IPS-11a (cell line): Measurements from ENCODE around the gene ARID5A.

Source experiments
- H3K4me3 ChIP-seq: one replicate; pipeline ENCODE4 v1.5.1; 2013; ENCODE audit warnings: low read depth, low read length, control low read depth

ARID5A gene

GRCh38 chr2:96594691-96595152, 58.2 kb downstream of the ARID5A start:
- H3K4me3 ChIP-seq, result no peak overlapping the region

- H3K4me3 ChIP-seq, result no peak overlapping the region
These were observed 60.0 kb downstream of the ARID5A start for GRCh38 chr2:96596596-96596995.

- no peak overlapping the region for H3K4me3 ChIP-seq
These were observed 63.4 kb downstream of the ARID5A start for GRCh38 chr2:96599941-96600340.

GRCh38 chr2:96601382-96602292, 65.1 kb downstream of the ARID5A start:
- no peak overlapping the region for H3K4me3 ChIP-seq
